Vagina (tissue), 2 donors: ENCODE data around the gene NFE2L2.

Experiments used
- CTCF ChIP-seq, 3 experiments: fragments of 450-650 bp in 2 of 3; fragments of 200-600 bp in 1 of 3; sonication (generic) in 1 of 3; IDR thresholded peaks; one replicate each; pipeline ENCODE4 v1.5.1; 2017 to 2019; ENCODE audit warnings: antibody characterized with exemption in 3 of 3, mild to moderate bottlenecking in 2 of 3, moderate library complexity in 2 of 3
- POLR2A ChIP-seq, 2 donors: fragments of 450-650 bp; IDR thresholded peaks; one replicate each; pipeline ENCODE4 v1.6.1; 2017; ENCODE audit warnings: antibody characterized with exemption in 2 of 2, mild to moderate bottlenecking in 2 of 2, moderate library complexity in 2 of 2
- POLR2AphosphoS5 ChIP-seq, 2 donors: sonication (generic); formaldehyde crosslinking; IDR thresholded peaks; one replicate each; pipeline ENCODE4 v1.9.0; 2017; ENCODE audit warnings: antibody characterized with exemption in 2 of 2, mild to moderate bottlenecking in 2 of 2, low read depth in 1 of 2; ENCODE audit not compliant: insufficient read depth in 1 of 2

GRCh38 chr2:177270531-177270930 lies 6.0 kb upstream of the NFE2L2 start:
- no peak for TF ChIP-seq POLR2AphosphoS5 (IDR thresholded peaks at IDR 0.05; ENCODE audit: insufficient read depth in 1 of 2, low read depth in 1 of 2)
- TF ChIP-seq CTCF (IDR thresholded peaks at IDR 0.05): no peak
- no peak for TF ChIP-seq POLR2A (IDR thresholded peaks at IDR 0.05)
